ENCODE results near the gene TSC22D2. TPM values are rescaled to one million over a fixed set of nuclear protein-coding genes. Genes with fewer than 3 reads are reported as not detected.

The TSC22D2 gene
- polyA plus RNA-seq, 1 donor from 2014 or later, result 15.3 TPM

- H3F3A ChIP-seq (ENCODE audit: insufficient read depth, low read length, poor library complexity, severe bottlenecking), result no peaks in the 10 kb centered on the region
- no peak overlapping the region for H3K27ac ChIP-seq (ENCODE audit: low read length)
- H4K20me1 ChIP-seq (ENCODE audit: insufficient read depth), result no peaks in the 10 kb centered on the region
- H3K9me2 ChIP-seq (ENCODE audit: insufficient read depth, low read length), result no peaks in the 10 kb centered on the region
- H3K9me3 ChIP-seq (ENCODE audit: low read length), result no peaks in the 10 kb centered on the region
- H3K9ac ChIP-seq (ENCODE audit: low read length), result no peak overlapping the region
- H2AFZ ChIP-seq (ENCODE audit: low read depth, low read length), result no peak overlapping the region
- TF ChIP-seq SMC3 (conservative IDR thresholded peaks at IDR 0.05; ENCODE audit: poor library complexity) (no peak), TAF1 (IDR thresholded peaks at IDR 0.05; ENCODE audit: low read depth) (no peak), CTCF (IDR thresholded peaks at IDR 0.05; ENCODE audit: poor library complexity, severe bottlenecking) (no peak), POLR2AphosphoS5 (IDR thresholded peaks at IDR 0.05) (no peak), RAD21 (conservative IDR thresholded peaks at IDR 0.05) (no peak), MXI1 (conservative IDR thresholded peaks at IDR 0.05; ENCODE audit: poor library complexity, severe bottlenecking) (no peak)
- H3K36me3 ChIP-seq (ENCODE audit: insufficient read depth, low read length), result no peaks in the 10 kb centered on the region
- H3K4me2 ChIP-seq (ENCODE audit: low read length), result no peak overlapping the region
- no peaks in the 10 kb centered on the region for H3K79me2 ChIP-seq (replicated peaks; ENCODE audit: insufficient read depth, low read length)
- no peaks in the 10 kb centered on the region for H3K27me3 ChIP-seq (ENCODE audit: insufficient read depth, low read depth, low read length)
- H3K4me3 ChIP-seq (ENCODE audit: low read length), result no peak overlapping the region
Observed at GRCh38 chr3:150372320-150372719, 35.8 kb upstream of the TSC22D2 start.

GRCh38 chr3:150372722-150373121, 35.4 kb upstream of the TSC22D2 start:
- no peak for TF ChIP-seq TAF1 (IDR thresholded peaks at IDR 0.05; ENCODE audit: low read depth)
- no peak for TF ChIP-seq EZH2 (IDR thresholded peaks at IDR 0.05; ENCODE audit: borderline replicate concordance, insufficient read depth, low read length, poor library complexity, severe bottlenecking)
- no peak for TF ChIP-seq CTCF (IDR thresholded peaks at IDR 0.05; ENCODE audit: poor library complexity, severe bottlenecking)
- Histone ChIP-seq H3K4me3 (ENCODE audit: low read length) (no peak overlapping the region), H3K9me3 (ENCODE audit: low read length) (no peaks in the 10 kb centered on the region), H3K27me3 (ENCODE audit: insufficient read depth, low read depth, low read length) (no peaks in the 10 kb centered on the region), H3K27ac (ENCODE audit: low read length) (no peak overlapping the region), H4K20me1 (ENCODE audit: insufficient read depth) (no peaks in the 10 kb centered on the region), H3K36me3 (ENCODE audit: insufficient read depth, low read length) (no peaks in the 10 kb centered on the region), H3F3A (ENCODE audit: insufficient read depth, low read length, poor library complexity, severe bottlenecking) (no peaks in the 10 kb centered on the region), H3K9ac (ENCODE audit: low read length) (no peak overlapping the region), H3K4me2 (ENCODE audit: low read length) (no peak overlapping the region), H3K9me2 (ENCODE audit: insufficient read depth, low read length) (no peaks in the 10 kb centered on the region), H2AFZ (ENCODE audit: low read depth, low read length) (no peak overlapping the region), H3K79me2 (replicated peaks; ENCODE audit: insufficient read depth, low read length) (no peaks in the 10 kb centered on the region)

GRCh38 chr3:150373234-150373875, 34.7 kb upstream of the TSC22D2 start:
- no peak overlapping the region for H3K27ac ChIP-seq (ENCODE audit: low read length)

More at GRCh38 chr3:150373234-150373875, 34.7 kb upstream of the TSC22D2 start:
- no peaks in the 10 kb centered on the region for H3K27me3 ChIP-seq (ENCODE audit: insufficient read depth, low read depth, low read length)
- no peaks in the 10 kb centered on the region for H3K9me3 ChIP-seq (ENCODE audit: low read length)
- no peaks in the 10 kb centered on the region for H3K9me2 ChIP-seq (ENCODE audit: insufficient read depth, low read length)
- no peak overlapping the region for H3K9ac ChIP-seq (ENCODE audit: low read length)
- H3K36me3 ChIP-seq (ENCODE audit: insufficient read depth, low read length), result no peaks in the 10 kb centered on the region
- H2AFZ ChIP-seq (ENCODE audit: low read depth, low read length), result no peak overlapping the region
- no peak overlapping the region for H3K4me2 ChIP-seq (ENCODE audit: low read length)
- no peaks in the 10 kb centered on the region for H3K79me2 ChIP-seq (replicated peaks; ENCODE audit: insufficient read depth, low read length)
- TF ChIP-seq RAD21 (conservative IDR thresholded peaks at IDR 0.05), result no peak
- TF ChIP-seq EP300 (conservative IDR thresholded peaks at IDR 0.05; ENCODE audit: poor library complexity, severe bottlenecking), result no peak
- TF ChIP-seq EZH2 (IDR thresholded peaks at IDR 0.05; ENCODE audit: borderline replicate concordance, insufficient read depth, low read length, poor library complexity, severe bottlenecking), result no peak
- no peak for TF ChIP-seq TAF1 (IDR thresholded peaks at IDR 0.05; ENCODE audit: low read depth)
- TF ChIP-seq REST (IDR thresholded peaks at IDR 0.05; ENCODE audit: borderline replicate concordance), result no peak
- TF ChIP-seq CTCF (IDR thresholded peaks at IDR 0.05; ENCODE audit: poor library complexity, severe bottlenecking), result no peak
- no peak for TF ChIP-seq SMC3 (conservative IDR thresholded peaks at IDR 0.05; ENCODE audit: poor library complexity)
- no peak for TF ChIP-seq POLR2AphosphoS5 (IDR thresholded peaks at IDR 0.05)
- TF ChIP-seq MXI1 (conservative IDR thresholded peaks at IDR 0.05; ENCODE audit: poor library complexity, severe bottlenecking), result no peak
- H4K20me1 ChIP-seq (ENCODE audit: insufficient read depth), result no peaks in the 10 kb centered on the region
- H3K4me3 ChIP-seq (ENCODE audit: low read length), result no peak overlapping the region
- H3F3A ChIP-seq (ENCODE audit: insufficient read depth, low read length, poor library complexity, severe bottlenecking), result no peaks in the 10 kb centered on the region
